ENCODE measurements around the gene SCART1. TPM values are rescaled to one million over a fixed set of nuclear protein-coding genes. Genes with fewer than 3 reads are reported as not detected.

The SCART1 gene
- total and polyA plus RNA-seq, 2 donors (not counting 1 experiment from before 2014, with no cell fraction given), result 0.84 to 2.5 TPM

GRCh38 chr10:133476641-133476990 is 22.9 kb downstream of the SCART1 start:
- Histone ChIP-seq H4K20me1 (ENCODE audit: control insufficient read depth, extremely low read depth, insufficient read depth, low read length) (no peaks in the 10 kb centered on the region), H2AFZ (ENCODE audit: low read length) (no peak overlapping the region), H3K4me1 (ENCODE audit: control insufficient read depth, extremely low read depth, insufficient read depth, low read length) (no peaks in the 10 kb centered on the region), H3K4me2 (ENCODE audit: extremely low read depth, insufficient read depth, low read length) (no peak overlapping the region), H3K36me3 (ENCODE audit: control insufficient read depth, insufficient read depth, low read length) (no peaks in the 10 kb centered on the region), H3K4me3 (replicated peaks in 1 of 4; ENCODE audit: control extremely low read depth in 1 of 4, insufficient read depth in 1 of 4, low read depth in 3 of 4, low read length in 4 of 4) (no peak overlapping the region), H3K9ac (ENCODE audit: insufficient read depth, low read length) (no peak overlapping the region), H3K9me3 (ENCODE audit: control insufficient read depth, insufficient read depth, low read depth, low read length) (no peaks in the 10 kb centered on the region), H3K27me3 (ENCODE audit: control insufficient read depth, insufficient read depth, low read length) (no peaks in the 10 kb centered on the region), H3K79me2 (ENCODE audit: control insufficient read depth, insufficient read depth, low read length) (no peaks in the 10 kb centered on the region), H3K27ac (ENCODE audit: insufficient read depth, low read length) (no peak overlapping the region)
- DNase-seq (ENCODE audit: low read depth in 2 of 2), result no peak
- TF ChIP-seq EZH2 (IDR thresholded peaks at IDR 0.05; ENCODE audit: low read length, missing control alignments) (no peak), CTCF (conservative IDR thresholded peaks at IDR 0.05 in 1 of 2, IDR thresholded peaks at IDR 0.05 in 1 of 2; ENCODE audit: low read depth in 1 of 2, low read length in 2 of 2) (no peak)

GRCh38 chr10:133481086-133481643 is 27.4 kb downstream of the SCART1 start:
- TF ChIP-seq EZH2 (IDR thresholded peaks at IDR 0.05; ENCODE audit: low read length, missing control alignments) (no peak), CTCF (conservative IDR thresholded peaks at IDR 0.05 in 1 of 2, IDR thresholded peaks at IDR 0.05 in 1 of 2; ENCODE audit: low read depth in 1 of 2, low read length in 2 of 2) (no peak)
- Histone ChIP-seq H3K4me2 (ENCODE audit: extremely low read depth, insufficient read depth, low read length) (no peak overlapping the region), H3K9me3 (ENCODE audit: control insufficient read depth, insufficient read depth, low read depth, low read length) (no peaks in the 10 kb centered on the region), H3K27me3 (ENCODE audit: control insufficient read depth, insufficient read depth, low read length) (no peaks in the 10 kb centered on the region), H4K20me1 (ENCODE audit: control insufficient read depth, extremely low read depth, insufficient read depth, low read length) (no peaks in the 10 kb centered on the region), H2AFZ (ENCODE audit: low read length) (no peak overlapping the region), H3K27ac (ENCODE audit: insufficient read depth, low read length) (no peak overlapping the region), H3K36me3 (ENCODE audit: control insufficient read depth, insufficient read depth, low read length) (no peaks in the 10 kb centered on the region), H3K9ac (ENCODE audit: insufficient read depth, low read length) (no peak overlapping the region), H3K4me1 (ENCODE audit: control insufficient read depth, extremely low read depth, insufficient read depth, low read length) (no peaks in the 10 kb centered on the region), H3K4me3 (replicated peaks in 1 of 4; ENCODE audit: control extremely low read depth in 1 of 4, insufficient read depth in 1 of 4, low read depth in 3 of 4, low read length in 4 of 4) (no peak overlapping the region), H3K79me2 (ENCODE audit: control insufficient read depth, insufficient read depth, low read length) (no peaks in the 10 kb centered on the region)
- DNase-seq (ENCODE audit: low read depth in 2 of 2), result no peak

- no peak overlapping the region for H3K4me2 ChIP-seq (ENCODE audit: extremely low read depth, insufficient read depth, low read length)
- H3K9ac ChIP-seq (ENCODE audit: insufficient read depth, low read length), result no peak overlapping the region
- no peak overlapping the region for H3K27ac ChIP-seq (ENCODE audit: insufficient read depth, low read length)
- no peaks in the 10 kb centered on the region for H3K4me1 ChIP-seq (ENCODE audit: control insufficient read depth, extremely low read depth, insufficient read depth, low read length)
- H3K27me3 ChIP-seq (ENCODE audit: control insufficient read depth, insufficient read depth, low read length), result no peaks in the 10 kb centered on the region
- H4K20me1 ChIP-seq (ENCODE audit: control insufficient read depth, extremely low read depth, insufficient read depth, low read length), result no peaks in the 10 kb centered on the region
- no peaks in the 10 kb centered on the region for H3K36me3 ChIP-seq (ENCODE audit: control insufficient read depth, insufficient read depth, low read length)
- DNase-seq (ENCODE audit: low read depth in 2 of 2), result no peak
- no peak overlapping the region for H3K4me3 ChIP-seq (replicated peaks in 1 of 4; ENCODE audit: control extremely low read depth in 1 of 4, insufficient read depth in 1 of 4, low read depth in 3 of 4, low read length in 4 of 4)
- no peaks in the 10 kb centered on the region for H3K9me3 ChIP-seq (ENCODE audit: control insufficient read depth, insufficient read depth, low read depth, low read length)
- H2AFZ ChIP-seq (ENCODE audit: low read length), result no peak overlapping the region
- no peaks in the 10 kb centered on the region for H3K79me2 ChIP-seq (ENCODE audit: control insufficient read depth, insufficient read depth, low read length)
- TF ChIP-seq CTCF (conservative IDR thresholded peaks at IDR 0.05 in 1 of 2, IDR thresholded peaks at IDR 0.05 in 1 of 2; ENCODE audit: low read depth in 1 of 2, low read length in 2 of 2) (no peak), EZH2 (IDR thresholded peaks at IDR 0.05; ENCODE audit: low read length, missing control alignments) (no peak)
Observed at GRCh38 chr10:133481657-133482056, 27.9 kb downstream of the SCART1 start.

Data from fibroblast of lung (primary cell).